Endothelial cell of umbilical vein (primary cell): ENCODE measurements around the gene ZBTB46. TPM values are rescaled to one million over a fixed set of nuclear protein-coding genes. Genes with fewer than 3 reads are reported as not detected.

ENCODE experiments used
- BruUV-seq: library from RNA; stranded (reverse); fragments of 400-500 nt; replicated peaks from 2 replicates; lab custom pipeline; 2021; lab: Mats Ljungman, UMichigan
- CTCF ChIA-PET: fragments of 300-600, 350-600 bp; sonication (Branson Sonifier 250); formaldehyde crosslinking; loops from one replicate; lab custom pipeline; 2021; ENCODE audit warnings: antibody characterized with exemption, inconsistent platforms; lab: Charles Lee
- POLR2A ChIA-PET: fragments of 300-600, 350-600 bp; sonication (Branson Sonifier 250); formaldehyde crosslinking; loops from one replicate; lab custom pipeline; 2021; ENCODE audit warnings: antibody characterized with exemption, inconsistent platforms; lab: Charles Lee
- DNase-seq: peaks from one replicate; pipeline ENCODE4 v3.0.0-alpha.2; 2011; ENCODE audit warnings: low read depth, low spot score
- FAIRE-seq: peaks from 2 replicates; lab custom pipeline; 2011; peaks lifted over from hg19 to GRCh38; lab: Jason Lieb, UNC
- H2AFZ ChIP-seq: 2 replicates; pipeline ENCODE4 v1.6.0; 2012; ENCODE audit warnings: low read depth, low read length, control low read depth, inconsistent platforms
- H3K27ac ChIP-seq: 2 replicates; pipeline ENCODE4 v1.5.1; 2011; ENCODE audit warnings: low read depth, mild to moderate bottlenecking, control low read depth, low read length, moderate library complexity; ENCODE audit not compliant: insufficient read depth
- H3K27me3 ChIP-seq, 2 experiments: 2 replicates each; pipeline versions ENCODE4 v1.6.0 to v1.6.1; 2011; ENCODE audit warnings: low read length in 2 of 2, mixed read lengths in 1 of 2; ENCODE audit not compliant: control insufficient read depth in 2 of 2, insufficient read depth in 2 of 2
- H3K36me3 ChIP-seq, 2 experiments: 2 replicates in 1 of 2; 3 replicates in 1 of 2; pipeline ENCODE4 v1.5.1; 2011; ENCODE audit warnings: low read length in 2 of 2, mild to moderate bottlenecking in 1 of 2, moderate library complexity in 1 of 2; ENCODE audit not compliant: control insufficient read depth in 2 of 2, insufficient read depth in 2 of 2; ENCODE audit errors: extremely low read depth in 1 of 2
- H3K4me1 ChIP-seq: 3 replicates; pipeline ENCODE4 v1.5.1; 2011; ENCODE audit warnings: mild to moderate bottlenecking, low read length; ENCODE audit not compliant: control insufficient read depth, insufficient read depth; ENCODE audit errors: extremely low read depth
- H3K4me2 ChIP-seq: 2 replicates; pipeline ENCODE4 v1.6.1; 2011; ENCODE audit warnings: low read length, control low read depth, mixed read lengths; ENCODE audit not compliant: insufficient read depth
- H3K4me3 ChIP-seq, 3 experiments: fragments of 200-600 bp in 1 of 3; sonication (generic), shearing (Covaris generic) in 1 of 3; replicated peaks in 1 of 3; 2 replicates each; pipeline ENCODE4 v1.5.1; 2011 to 2016; ENCODE audit warnings: control low read depth in 3 of 3, low read length in 3 of 3, mild to moderate bottlenecking in 2 of 3, inconsistent platforms in 1 of 3, low read depth in 1 of 3, moderate library complexity in 1 of 3; ENCODE audit not compliant: insufficient read depth in 1 of 3
- H3K79me2 ChIP-seq: 2 replicates; pipeline ENCODE4 v1.6.0; 2012; ENCODE audit warnings: low read length, inconsistent platforms; ENCODE audit not compliant: control insufficient read depth, insufficient read depth
- H3K9ac ChIP-seq: replicated peaks from 2 replicates; pipeline ENCODE3; 2011; ENCODE audit warnings: low read length, control low read depth; ENCODE audit not compliant: insufficient read depth; ENCODE audit errors: extremely low read depth
- H3K9me1 ChIP-seq: replicated peaks from 3 replicates; pipeline ENCODE4 v1.6.0; 2011; ENCODE audit warnings: mild to moderate bottlenecking, low read length; ENCODE audit not compliant: control insufficient read depth, insufficient read depth; ENCODE audit errors: extremely low read depth
- H3K9me3 ChIP-seq: replicated peaks from 2 replicates; pipeline ENCODE4 v1.5.1; 2012; ENCODE audit warnings: low read length, inconsistent platforms; ENCODE audit not compliant: control insufficient read depth, insufficient read depth
- H4K20me1 ChIP-seq: replicated peaks from 2 replicates; pipeline ENCODE3; 2011; ENCODE audit warnings: mild to moderate bottlenecking, low read length; ENCODE audit not compliant: control insufficient read depth, insufficient read depth; ENCODE audit errors: extremely low read depth
- CTCF ChIP-seq, 2 donors: IDR thresholded peaks; 1 replicate in 1 of 2; 2 replicates in 1 of 2; pipeline ENCODE4 v1.5.1; 2011; ENCODE audit warnings: low read length in 2 of 2, mild to moderate bottlenecking in 2 of 2, moderate library complexity in 2 of 2, control low read depth in 1 of 2, inconsistent platforms in 1 of 2, low read depth in 1 of 2; ENCODE audit not compliant: insufficient read depth in 1 of 2; ENCODE audit errors: extremely low read depth in 1 of 2
- EZH2 ChIP-seq: IDR thresholded peaks from 2 replicates; pipeline ENCODE4 v1.6.1; 2012; ENCODE audit warnings: borderline replicate concordance, low read depth, mild to moderate bottlenecking, moderate library complexity, low read length, inconsistent platforms; ENCODE audit not compliant: severe bottlenecking
- FOS ChIP-seq: IDR thresholded peaks from 2 replicates; pipeline ENCODE4 v1.6.1; 2011; ENCODE audit warnings: mild to moderate bottlenecking, low read length, moderate library complexity, borderline replicate concordance; ENCODE audit not compliant: insufficient read depth
- GATA2 ChIP-seq: IDR thresholded peaks from 2 replicates; pipeline ENCODE4 v1.7.0; 2011; ENCODE audit warnings: low read depth, mild to moderate bottlenecking, moderate library complexity, mixed read lengths, low read length; ENCODE audit not compliant: insufficient read length, insufficient read depth
- MAX ChIP-seq: IDR thresholded peaks from 2 replicates; pipeline ENCODE4 v1.6.1; 2011; ENCODE audit not compliant: insufficient read depth, insufficient read length
- MYC ChIP-seq: IDR thresholded peaks from one replicate; pipeline ENCODE4 v1.6.1; 2011; ENCODE audit warnings: mild to moderate bottlenecking, low read depth, low read length
- POLR2A ChIP-seq: IDR thresholded peaks from 2 replicates; pipeline ENCODE4 v1.6.1; 2012; ENCODE audit warnings: low read depth, mild to moderate bottlenecking, control low read depth, low read length
- dilution Hi-C: fragments of 300-500 bp; cut with MboI; formaldehyde crosslinking; loops from one replicate; pipeline ENCODE4 v1.15.0; 2019; ENCODE audit warnings: low sequenced_read_pairs; ENCODE audit not compliant: extremely low pct_ligation_motif_present
- intact Hi-C: fragments of 100-400 bp; cut with micrococcal nuclease; formaldehyde crosslinking; loops from one replicate; pipeline ENCODE4 v1.10.0; 2022
- polyA plus RNA-seq, 4 experiments: library from polyadenylated mRNA; depleted of rRNA in 3 of 4; stranded (reverse) in 3 of 4; unstranded in 1 of 4; fragments of >200 nt; gene quantifications; 2 replicates each; pipeline versions ENCODE4 v1.2.1 to v1.2.3, GENCODE V29; 2011 to 2012; ENCODE audit warnings: missing spikeins in 1 of 4
- total RNA-seq: library from RNA; stranded (reverse); gene quantifications from 2 replicates; pipeline ENCODE4 v1.2.3, GENCODE V29; 2021

Gene ZBTB46
- total and polyA plus RNA-seq, 2 donors (not counting 3 experiments of a cell fraction or from before 2014, with no cell fraction given) = 1.3 to 7.1 TPM

- no peak overlapping the region for H3K27ac ChIP-seq
- dilution Hi-C loops (no loop called here), intact Hi-C loops (no loop called here)
- DNase-seq = no peak
- no peaks in the 10 kb centered on the region for H3K79me2 ChIP-seq
- H3K4me3 ChIP-seq = no peak overlapping the region
- ChIA-PET POLR2A (no interaction called here), CTCF (interaction anchor here (1.5 to 2.1 kb wide), 2 partner anchors 8 to 19 kb away, joined by 9 to 12 read pairs; no protein-coding TSS in a partner anchor)
- no peak for FAIRE-seq
- H2AFZ ChIP-seq = no peak overlapping the region
- no peak overlapping the region for H3K9ac ChIP-seq
- no peak overlapping the region for H3K4me2 ChIP-seq
- no peak for TF ChIP-seq FOS
- TF ChIP-seq CTCF (IDR thresholded peaks at IDR 0.05; ENCODE audit: extremely low read depth in 1 of 2, insufficient read depth in 1 of 2, low read depth in 1 of 2, low read length in 2 of 2) = no peak
- TF ChIP-seq POLR2A = no peak
- TF ChIP-seq MAX = no peak
- no peak for TF ChIP-seq EZH2
- no peak for TF ChIP-seq GATA2
- no peak for TF ChIP-seq MYC
- no peaks in the 10 kb centered on the region for H3K27me3 ChIP-seq
- no peaks in the 10 kb centered on the region for H4K20me1 ChIP-seq
- BruUV-seq = no TSS peak
- no peaks in the 10 kb centered on the region for H3K9me3 ChIP-seq
- H3K9me1 ChIP-seq = no peaks in the 10 kb centered on the region
- H3K36me3 ChIP-seq = no peaks in the 10 kb centered on the region
- H3K4me1 ChIP-seq = no peaks in the 10 kb centered on the region
Observed at GRCh38 chr20:63767456-63767855, 63.6 kb downstream of the ZBTB46 start.
